ENCODE data around the gene SETDB1. TPM values are rescaled to one million over a fixed set of nuclear protein-coding genes. Genes with fewer than 3 reads are reported as not detected.
"Not testable (repeated sequence)": the region's sequence is repeated elsewhere in the genome, so short reads cannot be mapped to it uniquely, and the experiment has no call there.

SETDB1 gene
- total and polyA plus RNA-seq, 2 of the 8 experiments (the other 6 are each of a cell fraction or from before 2014, with no cell fraction given): 27.5 to 48.8 TPM

GRCh38 chr1:150928775-150929174 is 2.6 kb downstream of the SETDB1 start:
- H3K56ac ChIP-seq (replicated peaks; ENCODE audit: insufficient read length, low read depth, low read length); H3K9ac ChIP-seq (replicated peaks in 1 of 4; ENCODE audit: extremely low read depth in 1 of 4, low read depth in 3 of 4, low read length in 3 of 4); H2BK20ac ChIP-seq (ENCODE audit: low read length); H2AK5ac ChIP-seq (ENCODE audit: low read depth, low read length); DNase-seq (ENCODE audit: low read depth in 1 of 2, low spot score in 2 of 2); H2BK12ac ChIP-seq (ENCODE audit: low read depth, low read length); H2BK15ac ChIP-seq (ENCODE audit: low read length); H3K79me1 ChIP-seq (ENCODE audit: low read depth, low read length); H4K8ac ChIP-seq (ENCODE audit: extremely low read depth, insufficient read depth, low read length); H3K4me3 ChIP-seq (ENCODE audit: extremely low read depth in 1 of 4, insufficient read depth in 2 of 4, low read depth in 3 of 4, low read length in 4 of 4); H3K18ac ChIP-seq (ENCODE audit: extremely low read depth, low read length); POLR2A ChIA-PET (ENCODE audit: partially characterized antibody); FAIRE-seq; H3K23ac ChIP-seq (ENCODE audit: insufficient read length); H3K14ac ChIP-seq (ENCODE audit: insufficient read length); H2BK5ac ChIP-seq (ENCODE audit: low read depth, low read length); H3K27ac ChIP-seq (ENCODE audit: low read depth, low read length); H3K4ac ChIP-seq (replicated peaks; ENCODE audit: insufficient read length, low read depth, low read length); H2BK120ac ChIP-seq (replicated peaks; ENCODE audit: low read depth, low read length); H3K23me2 ChIP-seq (ENCODE audit: low read depth, low read length); H4K91ac ChIP-seq (replicated peaks; ENCODE audit: insufficient read length, low read length); H3K4me2 ChIP-seq (ENCODE audit: insufficient read depth in 1 of 2, low read depth in 2 of 2, low read length in 2 of 2); H2AFZ ChIP-seq (ENCODE audit: low read length); H4K20me1 ChIP-seq (replicated peaks in 1 of 2; ENCODE audit: control insufficient read depth in 1 of 2, insufficient read depth in 2 of 2, low read length in 2 of 2); H4K5ac ChIP-seq (ENCODE audit: insufficient read length, low read depth, low read length); H3K9me3 ChIP-seq (ENCODE audit: insufficient read depth in 2 of 2, low read depth in 1 of 2, low read length in 1 of 2); CTCF ChIA-PET (ENCODE audit: partially characterized antibody); H3K27me3 ChIP-seq (replicated peaks in 1 of 4; ENCODE audit: control insufficient read depth in 3 of 4, extremely low read depth in 1 of 4, insufficient read depth in 3 of 4, low read length in 3 of 4); H3K4me1 ChIP-seq (replicated peaks in 1 of 4; ENCODE audit: control insufficient read depth in 3 of 4, insufficient read depth in 4 of 4, low read length in 3 of 4): not testable (repeated sequence)
- Histone ChIP-seq H3K79me2 (ENCODE audit: control insufficient read depth in 1 of 2, insufficient read depth in 2 of 2, low read length in 2 of 2) (peaks cover 0 to 15% of the 10 kb centered on the region in 2 experiments; a peak in 2 of 4 replicates), H3K36me3 (ENCODE audit: control insufficient read depth in 2 of 4, insufficient read depth in 4 of 4, low read length in 3 of 4) (peaks cover 15 to 47% (median 26%) of the 10 kb centered on the region in 4 experiments)
- WGBS, 2 experiments (ENCODE audit: extremely low coverage in 1 of 2, insufficient coverage in 1 of 2, insufficient read length in 1 of 2, insufficient replicate concordance in 2 of 2, low coverage in 1 of 2, low lambda C conversion rate in 2 of 2, missing lambda C conversion rate in 1 of 2): 90% methylated on average over 6 of the region's 6 CpGs; no CpG with 5 or more reads in 1 of the 2 experiments

Measured in H1 (cell line).